ENCODE data around the gene TMEM240. TPM values are rescaled to one million over a fixed set of nuclear protein-coding genes. Genes with fewer than 3 reads are reported as not detected.
"Not testable (repeated sequence)": the region's sequence is repeated elsewhere in the genome, so short reads cannot be mapped to it uniquely, and the experiment has no call there.

TMEM240 gene
- total RNA-seq, 4 donors from 2014 or later: 9.4 to 16.3 TPM; not detected in 2

- no peaks in the 10 kb centered on the region for H3K36me3 ChIP-seq
- no peak for TF ChIP-seq POLR2A (IDR thresholded peaks at IDR 0.05)
- TF ChIP-seq, protein P1, sequence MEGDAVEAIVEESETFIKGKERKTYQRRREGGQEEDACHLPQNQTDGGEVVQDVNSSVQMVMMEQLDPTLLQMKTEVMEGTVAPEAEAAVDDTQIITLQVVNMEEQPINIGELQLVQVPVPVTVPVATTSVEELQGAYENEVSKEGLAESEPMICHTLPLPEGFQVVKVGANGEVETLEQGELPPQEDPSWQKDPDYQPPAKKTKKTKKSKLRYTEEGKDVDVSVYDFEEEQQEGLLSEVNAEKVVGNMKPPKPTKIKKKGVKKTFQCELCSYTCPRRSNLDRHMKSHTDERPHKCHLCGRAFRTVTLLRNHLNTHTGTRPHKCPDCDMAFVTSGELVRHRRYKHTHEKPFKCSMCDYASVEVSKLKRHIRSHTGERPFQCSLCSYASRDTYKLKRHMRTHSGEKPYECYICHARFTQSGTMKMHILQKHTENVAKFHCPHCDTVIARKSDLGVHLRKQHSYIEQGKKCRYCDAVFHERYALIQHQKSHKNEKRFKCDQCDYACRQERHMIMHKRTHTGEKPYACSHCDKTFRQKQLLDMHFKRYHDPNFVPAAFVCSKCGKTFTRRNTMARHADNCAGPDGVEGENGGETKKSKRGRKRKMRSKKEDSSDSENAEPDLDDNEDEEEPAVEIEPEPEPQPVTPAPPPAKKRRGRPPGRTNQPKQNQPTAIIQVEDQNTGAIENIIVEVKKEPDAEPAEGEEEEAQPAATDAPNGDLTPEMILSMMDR (IDR thresholded peaks at IDR 0.05): no peak
- no peaks in the 10 kb centered on the region for H3K27me3 ChIP-seq
- no peaks in the 10 kb centered on the region for H3K4me1 ChIP-seq
- no peak overlapping the region for H3K4me3 ChIP-seq
- H3K9me3 ChIP-seq: no peaks in the 10 kb centered on the region
- no peak overlapping the region for H3K27ac ChIP-seq
- no peak for DNase-seq
- intact Hi-C loops (cut with DNase I; ENCODE audit: low total_unique reads): no loop called here
Observed at GRCh38 chr1:1517973-1518620, 22.3 kb downstream of the TMEM240 start.

DNA sequence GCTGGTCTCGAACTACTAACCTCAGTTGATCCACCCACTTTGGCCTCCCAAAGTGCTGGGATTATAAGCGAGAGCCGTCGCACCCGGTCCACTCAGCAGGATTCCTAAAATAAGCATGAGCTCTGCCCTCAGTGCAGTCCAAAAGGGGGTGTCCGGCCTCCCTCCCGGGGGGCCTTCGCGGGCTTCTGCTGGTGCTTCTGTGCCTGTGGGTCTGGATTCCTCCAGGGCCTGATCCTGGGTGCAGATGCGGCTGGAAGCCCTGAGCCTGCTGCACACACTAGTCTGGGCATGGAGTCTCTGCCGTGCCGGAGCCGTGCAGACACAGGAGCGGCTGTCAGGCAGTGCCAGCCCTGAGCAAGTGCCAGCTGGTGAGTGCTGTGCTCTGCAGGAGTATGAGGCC is 23.5 kb downstream of the TMEM240 start:
- DNase-seq; H3K36me3 ChIP-seq; H3K9me3 ChIP-seq; H3K4me1 ChIP-seq; intact Hi-C loops (cut with DNase I; ENCODE audit: low total_unique reads); H3K27me3 ChIP-seq; H3K4me3 ChIP-seq; H3K27ac ChIP-seq: not testable (repeated sequence)

GRCh38 chr1:1514376-1514775 is 26.0 kb downstream of the TMEM240 start:
- H3K4me1 ChIP-seq; intact Hi-C loops (cut with DNase I; ENCODE audit: low total_unique reads); H3K9me3 ChIP-seq; H3K36me3 ChIP-seq; H3K27me3 ChIP-seq; H3K27ac ChIP-seq; DNase-seq; H3K4me3 ChIP-seq: not testable (repeated sequence)

GRCh38 chr1:1513675-1514074 is 26.7 kb downstream of the TMEM240 start:
- intact Hi-C loops (cut with DNase I; ENCODE audit: low total_unique reads); H3K4me3 ChIP-seq; H3K27me3 ChIP-seq; H3K4me1 ChIP-seq; DNase-seq; H3K36me3 ChIP-seq; H3K9me3 ChIP-seq; H3K27ac ChIP-seq: not testable (repeated sequence)

GRCh38 chr1:1512425-1512824 is 28.0 kb downstream of the TMEM240 start:
- intact Hi-C loops (cut with DNase I; ENCODE audit: low total_unique reads); H3K27me3 ChIP-seq; H3K4me1 ChIP-seq; DNase-seq; H3K36me3 ChIP-seq; H3K27ac ChIP-seq; H3K9me3 ChIP-seq: not testable (repeated sequence)
- peak overlapping the region; percentile 69 to 78 for H3K4me3 ChIP-seq

- Histone ChIP-seq H3K27ac (peak within 1 kb of the TSS; percentile 82 to 88), H3K36me3 (no peaks in the 10 kb centered on the region), H3K9me3 (no peaks in the 10 kb centered on the region), H3K4me3 (peak within 1 kb of the TSS; percentile 69 to 78), H3K4me1 (peaks cover 0 to 4% of the 10 kb centered on the region in 2 donors), H3K27me3 (no peaks in the 10 kb centered on the region)
- intact Hi-C loops (cut with DNase I; ENCODE audit: low total_unique reads): no loop called here
- TF ChIP-seq, protein P1 (IDR thresholded peaks at IDR 0.05): peak in 1 of 4 experiments; percentile 44
- peak; percentile 40 to 69 for TF ChIP-seq POLR2A (IDR thresholded peaks at IDR 0.05)
- DNase-seq: peak; percentile 98
Observed at GRCh38 chr1:1511533-1512285, 28.7 kb downstream of the TMEM240 start, which contains the start of gene ATAD3A. Gene ATAD3A (plus strand): TSS chr1:1512162. CDS start chr1:1512269, 107 bp downstream.

DNA sequence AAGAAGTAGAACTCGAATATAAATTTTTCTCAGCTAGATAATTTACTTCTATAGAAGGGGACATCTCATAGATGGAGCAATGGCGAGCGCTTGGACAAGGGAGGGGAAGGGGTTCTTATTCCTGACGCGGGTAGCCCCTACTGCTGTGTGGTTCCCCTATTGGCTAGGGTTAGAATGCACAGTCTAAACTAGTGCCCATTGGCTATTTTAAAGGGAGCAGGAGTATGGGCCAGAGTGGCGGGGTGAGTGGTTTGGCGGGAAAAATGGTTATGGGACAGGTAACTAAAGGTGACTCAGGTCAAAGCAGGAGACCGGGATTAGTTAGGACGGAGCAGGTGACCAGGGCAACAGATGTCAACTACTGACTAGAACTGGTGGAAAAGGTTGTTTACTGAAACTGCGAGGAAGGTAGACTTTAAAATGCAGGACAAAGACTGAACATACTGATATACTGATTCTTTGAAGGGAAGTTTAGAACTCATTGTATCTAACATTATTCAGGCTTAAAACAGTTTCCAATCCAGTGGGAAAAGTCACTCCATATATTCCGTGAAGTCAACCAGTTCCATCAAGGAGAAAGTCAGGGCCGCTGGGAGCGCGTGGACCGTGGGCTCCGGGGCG is 29.4 kb downstream of the TMEM240 start:
- Histone ChIP-seq H3K9me3 (no peaks in the 10 kb centered on the region), H3K27ac (peak overlapping the region; percentile 82 to 88), H3K4me3 (peak overlapping the region; percentile 69 to 78), H3K36me3 (no peaks in the 10 kb centered on the region), H3K4me1 (peaks cover 0 to 4% of the 10 kb centered on the region in 2 donors), H3K27me3 (no peaks in the 10 kb centered on the region)
- intact Hi-C loops (cut with DNase I; ENCODE audit: low total_unique reads): no loop called here
- DNase-seq: no peak
- TF ChIP-seq, protein P1 (IDR thresholded peaks at IDR 0.05): no peak
- TF ChIP-seq POLR2A (IDR thresholded peaks at IDR 0.05): no peak

DNA sequence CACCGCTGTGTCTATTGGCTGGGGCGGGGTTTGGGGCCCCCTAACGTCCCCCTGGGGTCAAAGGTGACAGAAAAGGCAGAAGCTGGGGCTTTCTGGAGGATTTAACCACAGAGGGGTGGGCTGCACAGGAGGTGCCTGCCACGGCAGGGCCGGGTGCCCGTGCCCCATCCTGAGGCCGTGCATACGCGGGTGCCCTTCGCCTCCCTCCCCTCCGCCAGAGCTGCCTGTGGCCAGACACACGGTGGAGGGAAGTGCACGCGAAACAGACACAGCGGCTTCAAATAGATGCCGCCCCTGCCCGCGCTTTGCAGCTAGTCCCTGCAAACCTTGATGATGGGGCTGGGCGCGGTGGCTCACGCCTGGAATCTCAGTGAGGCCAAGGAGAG is 31.0 kb downstream of the TMEM240 start:
- H3K9me3 ChIP-seq, H3K4me1 ChIP-seq, H3K27me3 ChIP-seq, DNase-seq, H3K36me3 ChIP-seq, H3K27ac ChIP-seq, H3K4me3 ChIP-seq: not testable (repeated sequence)
- intact Hi-C loops (cut with DNase I; ENCODE audit: low total_unique reads): loop anchor here (10.0 kb wide), 1 partner anchor 125 kb away; no protein-coding TSS in a partner anchor

DNA sequence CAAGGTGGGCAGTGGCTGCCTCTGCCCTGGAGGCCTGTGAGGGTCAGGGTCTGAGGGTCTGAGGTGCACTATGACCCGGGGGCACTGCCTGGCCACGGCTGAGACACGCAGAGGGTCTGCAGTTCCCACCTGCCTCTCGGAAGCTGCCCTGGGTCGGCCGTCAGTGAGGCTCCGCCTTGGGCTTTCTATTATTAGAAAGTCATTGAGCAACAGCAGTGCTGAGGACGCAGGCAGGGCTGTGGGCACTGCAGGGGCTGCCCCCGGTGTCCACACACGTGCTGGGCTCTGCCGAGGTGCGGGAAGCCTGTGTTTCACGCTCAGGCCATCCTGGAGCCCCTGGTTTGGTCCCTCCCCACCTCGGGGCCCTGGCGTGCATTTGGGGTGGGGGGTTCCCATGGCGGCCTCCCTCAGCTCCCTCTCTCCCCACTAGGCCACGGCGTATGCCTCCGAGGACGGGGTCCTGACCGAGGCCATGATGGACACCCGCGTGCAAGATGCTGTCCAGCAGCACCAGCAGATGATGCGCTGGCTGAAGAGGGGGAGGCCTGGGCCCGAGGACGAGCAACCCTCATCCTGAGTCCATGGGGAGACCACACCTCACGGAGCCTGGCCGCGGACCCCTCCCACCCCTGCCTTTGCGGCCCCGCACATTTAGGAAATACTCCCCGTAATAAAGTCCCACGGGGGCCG is 31.5 kb downstream of the TMEM240 start:
- not testable (repeated sequence) for H3K27ac ChIP-seq, H3K4me3 ChIP-seq, H3K36me3 ChIP-seq, H3K4me1 ChIP-seq, DNase-seq, H3K9me3 ChIP-seq, H3K27me3 ChIP-seq
- intact Hi-C loops (cut with DNase I; ENCODE audit: low total_unique reads): loop anchor here (10.0 kb wide), 1 partner anchor 124 kb away; no protein-coding TSS in a partner anchor
